ENCODE results near the gene GRAMD4.

The GRAMD4 gene, protein sequence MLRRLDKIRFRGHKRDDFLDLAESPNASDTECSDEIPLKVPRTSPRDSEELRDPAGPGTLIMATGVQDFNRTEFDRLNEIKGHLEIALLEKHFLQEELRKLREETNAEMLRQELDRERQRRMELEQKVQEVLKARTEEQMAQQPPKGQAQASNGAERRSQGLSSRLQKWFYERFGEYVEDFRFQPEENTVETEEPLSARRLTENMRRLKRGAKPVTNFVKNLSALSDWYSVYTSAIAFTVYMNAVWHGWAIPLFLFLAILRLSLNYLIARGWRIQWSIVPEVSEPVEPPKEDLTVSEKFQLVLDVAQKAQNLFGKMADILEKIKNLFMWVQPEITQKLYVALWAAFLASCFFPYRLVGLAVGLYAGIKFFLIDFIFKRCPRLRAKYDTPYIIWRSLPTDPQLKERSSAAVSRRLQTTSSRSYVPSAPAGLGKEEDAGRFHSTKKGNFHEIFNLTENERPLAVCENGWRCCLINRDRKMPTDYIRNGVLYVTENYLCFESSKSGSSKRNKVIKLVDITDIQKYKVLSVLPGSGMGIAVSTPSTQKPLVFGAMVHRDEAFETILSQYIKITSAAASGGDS

DNA sequence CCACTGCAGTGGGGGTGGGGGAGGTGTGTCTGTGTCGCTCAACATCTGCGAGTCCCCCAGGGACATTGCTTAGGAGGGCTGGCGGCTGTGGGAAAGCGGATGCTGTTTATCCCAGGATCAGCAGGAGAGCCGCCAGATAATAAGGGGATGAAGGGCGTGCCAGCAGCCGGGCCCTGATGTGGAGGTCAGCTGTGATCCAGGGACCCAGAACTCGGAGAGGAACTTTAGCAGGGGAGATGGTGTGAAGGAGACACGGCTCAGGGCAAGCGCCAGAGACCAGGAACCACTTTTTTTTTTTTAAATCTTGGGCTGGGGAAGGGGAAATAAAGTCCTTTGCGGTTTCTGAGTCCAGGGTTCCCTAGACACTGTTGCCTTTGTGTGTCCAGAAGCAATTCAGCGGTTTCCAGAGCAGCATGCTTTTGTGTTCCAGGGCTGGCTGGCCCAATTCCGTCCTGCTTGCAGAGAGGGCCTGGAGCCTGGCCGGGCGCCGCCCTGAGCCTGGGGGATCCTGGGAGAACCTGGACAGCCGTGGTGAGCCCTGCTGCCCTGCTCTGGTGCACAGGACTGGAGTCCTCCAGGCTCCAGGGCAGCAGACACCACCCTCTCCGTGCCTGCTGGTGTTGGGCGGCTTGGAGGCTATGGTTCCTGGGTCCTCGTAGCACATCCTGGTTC lies at the start of gene GRAMD4:
TSS of gene GRAMD4 (plus strand) at position 557 of the 672 bp plus-strand sequence. CDS start 6,414 bp downstream, outside the sequence.
- DNase-seq = no peak

DNA sequence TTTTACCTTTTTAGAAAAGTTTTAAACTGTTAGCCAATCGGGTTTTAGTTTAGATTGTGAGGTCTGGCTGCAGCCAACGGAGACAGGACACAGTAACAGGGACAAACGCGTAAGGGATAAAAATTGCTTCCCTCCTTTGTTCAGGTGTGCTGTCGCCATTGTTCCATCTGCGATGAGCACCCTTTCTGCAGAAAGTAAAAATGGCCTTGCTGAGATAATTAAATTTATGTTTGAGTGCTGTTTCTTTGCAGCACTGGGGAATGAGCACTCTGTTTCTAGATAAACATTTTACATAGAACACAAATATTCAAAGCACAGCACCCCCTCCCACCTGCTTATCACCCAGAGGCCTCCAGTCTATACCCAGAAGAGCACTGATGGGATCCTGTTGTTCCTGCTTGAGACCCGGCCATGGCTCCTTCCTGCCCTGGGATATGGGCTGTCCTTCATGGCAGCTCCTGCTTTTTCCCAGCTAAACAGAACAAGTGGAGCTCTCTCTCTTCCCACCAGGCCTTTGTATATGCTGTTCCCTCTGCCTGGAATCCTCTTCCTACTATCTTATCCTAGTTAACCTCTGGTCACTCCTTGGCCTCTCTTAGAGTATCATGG lies 48.4 kb upstream of the GRAMD4 start:
- DNase-seq = no peak

GRCh38 chr22:46572911-46573780 lies 47.0 kb upstream of the GRAMD4 start:
- no peak for DNase-seq

GRCh38 chr22:46573781-46574437 lies 46.3 kb upstream of the GRAMD4 start:
- no peak for DNase-seq

- no peak for DNase-seq
Measured at GRCh38 chr22:46574438-46574992, 45.7 kb upstream of the GRAMD4 start.

DNA sequence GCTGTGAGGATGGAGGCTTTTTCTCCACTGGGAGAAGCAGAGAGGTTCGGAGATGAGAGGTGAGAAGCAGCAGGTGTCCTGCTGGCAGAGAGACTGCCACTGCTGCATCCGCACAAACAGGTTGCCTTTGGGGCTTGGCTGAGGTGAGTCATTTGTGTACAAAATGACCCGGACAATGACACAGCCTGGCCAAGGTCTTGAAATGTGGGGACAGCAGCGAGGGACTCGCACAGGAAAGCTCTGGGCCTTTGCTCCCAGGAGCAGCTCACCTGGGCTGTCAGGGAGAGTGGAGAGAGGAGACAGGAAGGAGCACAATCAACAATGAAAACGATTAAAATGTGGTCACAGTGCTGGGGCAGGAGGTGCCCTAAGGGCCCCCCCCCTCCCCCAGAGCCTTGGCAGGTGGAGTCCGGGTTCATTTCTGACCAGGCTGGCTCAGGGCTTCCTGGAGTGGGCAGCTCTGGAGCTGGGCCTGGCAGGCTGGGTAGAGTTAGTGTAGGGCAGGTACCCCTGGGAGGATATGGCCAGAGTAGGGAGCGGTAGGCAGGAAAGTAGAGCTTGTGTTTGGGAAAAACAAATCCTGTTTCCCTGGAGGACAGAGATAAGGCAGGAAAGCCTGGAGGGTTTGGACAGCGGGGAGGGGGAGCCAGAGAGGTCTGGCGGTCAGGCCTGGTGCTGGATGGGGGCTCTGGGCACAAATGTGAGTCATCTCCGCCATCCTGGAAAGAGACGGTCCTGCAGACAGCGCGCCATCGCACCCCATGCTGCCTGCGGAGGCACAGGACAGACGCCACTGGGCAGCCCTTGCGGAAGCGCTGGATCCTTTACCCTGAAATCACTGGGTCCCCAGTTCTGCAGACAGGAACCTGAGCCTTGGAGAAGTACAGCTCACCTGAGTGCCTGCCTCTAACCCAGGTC lies 44.9 kb upstream of the GRAMD4 start:
- no peak for DNase-seq

- DNase-seq = no peak
Measured at GRCh38 chr22:46575911-46576555, 44.2 kb upstream of the GRAMD4 start.

- no peak for DNase-seq
Measured at GRCh38 chr22:46576556-46577367, 43.4 kb upstream of the GRAMD4 start.

DNA sequence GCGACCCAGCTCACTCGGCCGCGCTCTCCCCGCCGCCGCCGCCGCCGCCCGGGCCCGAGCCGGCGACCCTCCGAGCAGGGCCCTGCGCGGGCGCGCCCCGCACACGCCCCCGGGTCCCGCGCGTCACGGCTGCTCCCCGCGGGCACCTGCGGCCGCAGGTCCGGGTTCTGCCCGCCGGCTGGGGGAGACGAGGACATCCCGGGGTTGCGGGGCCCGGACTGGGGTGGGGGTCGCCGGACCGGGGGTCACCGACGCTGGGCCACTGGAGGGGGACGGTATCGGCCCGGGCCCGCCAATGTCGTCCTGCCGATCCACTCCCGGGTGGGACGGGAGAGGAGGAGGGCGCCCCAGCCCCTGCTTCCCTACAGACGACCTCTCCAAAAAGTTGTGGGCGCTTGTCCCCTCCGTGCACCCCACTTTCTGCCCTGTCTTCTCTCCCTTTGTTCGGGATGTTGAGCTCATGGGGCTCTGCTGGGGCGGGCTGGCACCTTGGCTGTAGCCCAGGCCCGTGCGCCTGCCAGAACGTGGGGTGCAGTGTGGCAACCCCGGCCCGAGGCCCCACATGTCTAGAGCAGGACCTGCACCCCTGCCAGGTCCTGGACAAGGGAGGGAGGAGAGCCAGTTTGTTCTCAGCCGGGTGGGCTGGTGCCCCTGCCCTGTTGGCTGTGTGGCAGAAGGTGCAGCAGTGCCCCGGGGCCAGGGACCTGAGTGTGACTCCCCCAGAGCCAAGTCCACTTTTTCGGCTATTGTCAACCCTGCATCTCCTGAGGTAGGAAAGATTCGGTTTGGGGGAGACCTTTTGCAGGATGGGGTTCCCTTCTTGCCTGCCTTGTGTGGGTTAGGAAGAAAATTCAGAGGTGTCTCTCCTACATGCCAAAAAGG lies 42.6 kb upstream of the GRAMD4 start:
- no peak for DNase-seq

GRCh38 chr22:46578251-46578823 lies 41.8 kb upstream of the GRAMD4 start:
- DNase-seq = no peak

- no peak for DNase-seq
Measured at GRCh38 chr22:46578824-46579561, 41.2 kb upstream of the GRAMD4 start.

DNA sequence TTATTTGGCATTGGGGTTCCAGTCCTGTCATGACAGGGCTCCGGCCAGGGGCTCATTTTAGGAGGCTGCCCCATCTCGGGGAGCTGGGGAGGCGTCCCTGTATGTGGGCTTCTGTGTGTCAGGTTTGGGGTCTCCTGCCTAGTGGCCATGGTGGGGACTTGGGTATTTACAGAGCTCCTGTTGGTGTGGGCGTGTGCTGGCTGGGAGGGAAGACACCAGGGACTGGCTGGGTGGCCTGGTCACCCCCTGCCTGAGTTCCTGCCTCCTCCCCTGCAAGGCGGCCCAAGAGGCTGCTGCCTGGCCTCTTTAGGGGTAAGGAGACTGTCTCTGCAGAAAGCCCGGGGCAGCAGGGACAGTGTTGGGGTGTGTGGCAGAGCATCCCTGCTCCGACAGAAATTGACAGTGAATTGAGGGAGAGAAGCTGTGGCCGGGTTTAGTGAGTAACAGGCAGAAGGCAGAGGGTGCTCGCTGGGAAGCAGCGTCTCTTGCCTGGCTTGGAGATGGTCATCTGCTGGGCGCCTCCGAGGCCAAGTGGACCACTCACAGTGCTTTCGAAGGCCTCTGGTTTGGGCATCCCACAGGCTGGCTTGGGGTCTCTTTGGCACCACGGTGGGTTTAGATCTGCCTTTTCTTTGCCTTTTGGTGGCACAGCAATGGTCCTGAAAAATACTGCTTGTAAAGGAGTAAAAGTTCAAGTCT lies 40.3 kb upstream of the GRAMD4 start:
- DNase-seq = no peak

GRCh38 chr22:46580940-46581537 lies 39.1 kb upstream of the GRAMD4 start:
- DNase-seq = no peak

GRCh38 chr22:46581538-46582244 lies 38.5 kb upstream of the GRAMD4 start:
- no peak for DNase-seq

DNA sequence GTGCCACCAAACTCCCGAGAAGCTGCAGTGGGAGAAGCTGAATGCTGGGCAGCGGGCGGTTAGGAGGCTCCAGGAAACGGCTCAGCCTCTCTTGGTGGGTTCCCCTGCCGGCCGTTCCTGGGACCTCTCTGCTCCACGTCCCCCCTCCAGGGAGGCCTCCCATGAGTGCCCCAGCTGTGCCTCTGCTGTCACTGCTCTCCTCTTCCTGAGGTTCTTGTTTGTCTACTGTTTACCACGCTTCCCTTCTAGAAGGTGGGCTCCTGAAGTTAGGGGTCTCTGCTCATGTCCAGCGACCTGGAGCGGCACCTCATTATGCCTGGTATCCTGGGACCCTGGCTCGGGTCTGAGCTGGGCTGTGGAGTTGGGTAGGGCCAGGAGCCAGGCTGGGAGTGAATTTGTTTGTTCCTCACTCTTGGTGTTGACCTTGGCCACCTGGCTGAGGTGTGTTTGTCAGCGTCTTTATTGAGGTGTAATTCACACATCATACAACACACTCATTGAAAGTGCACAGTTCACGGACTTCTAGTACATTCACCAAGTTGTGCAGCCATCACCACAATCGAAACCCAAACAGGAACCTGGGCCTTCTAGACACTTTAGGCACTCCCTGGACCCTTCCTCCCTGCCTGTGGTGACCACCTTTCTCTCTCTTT lies 37.8 kb upstream of the GRAMD4 start:
- DNase-seq = peak; percentile 17
